GM08714 (cell line): ENCODE measurements around the gene GJC2.
"Not testable (repeated sequence)": the region's sequence is repeated elsewhere in the genome, so short reads cannot be mapped to it uniquely, and the experiment has no call there.

Source experiments
- H3K4me3 ChIP-seq: fragments of 200-500 bp; sonication (Bioruptor generic); 2 replicates; pipeline ENCODE4 v1.5.1; 2014; ENCODE audit warnings: mild to moderate bottlenecking, low read length, inconsistent platforms
- ZNF274 ChIP-seq: IDR thresholded peaks from 2 replicates; pipeline ENCODE4 v1.6.1; 2012; ENCODE audit warnings: mild to moderate bottlenecking, low read depth, low read length

The GJC2 gene

GRCh38 chr1:228163776-228164519 is 14.2 kb downstream of the GJC2 start:
- TF ChIP-seq ZNF274: no peak
- H3K4me3 ChIP-seq: no peak overlapping the region

- H3K4me3 ChIP-seq: peak overlapping the region; percentile 81
- no peak for TF ChIP-seq ZNF274
These were observed 15.0 kb downstream of the GJC2 start for GRCh38 chr1:228164561-228165371.

GRCh38 chr1:228165372-228166169 is 15.8 kb downstream of the GJC2 start, which contains the start of gene IBA57:
Gene IBA57 (plus strand): TSS chr1:228165804. CDS start chr1:228165817, 13 bp downstream.
- no peak for TF ChIP-seq ZNF274
- H3K4me3 ChIP-seq: peak within 1 kb of the TSS; percentile 93

GRCh38 chr1:228166170-228166936 is 16.6 kb downstream of the GJC2 start:
- no peak for TF ChIP-seq ZNF274
- peak overlapping the region; percentile 85 for H3K4me3 ChIP-seq

GRCh38 chr1:228168563-228169270 is 19.0 kb downstream of the GJC2 start:
- no peak for TF ChIP-seq ZNF274
- no peak overlapping the region for H3K4me3 ChIP-seq

- no peak overlapping the region for H3K4me3 ChIP-seq
- no peak for TF ChIP-seq ZNF274
These were observed 19.6 kb downstream of the GJC2 start for GRCh38 chr1:228169345-228169744.

- no peak for TF ChIP-seq ZNF274
- H3K4me3 ChIP-seq: no peak overlapping the region
These were observed 20.9 kb downstream of the GJC2 start for GRCh38 chr1:228170666-228171065.

- no peak for TF ChIP-seq ZNF274
- H3K4me3 ChIP-seq: no peak overlapping the region
These were observed 21.6 kb downstream of the GJC2 start for GRCh38 chr1:228171221-228171891.

GRCh38 chr1:228172591-228173527 is 23.1 kb downstream of the GJC2 start:
- TF ChIP-seq ZNF274: no peak
- no peak overlapping the region for H3K4me3 ChIP-seq

- H3K4me3 ChIP-seq: not testable (repeated sequence)
These were observed 24.1 kb downstream of the GJC2 start for GRCh38 chr1:228173528-228174481.
